Measurements from ENCODE around the gene OR6K3.
"Not testable (repeated sequence)": the region's sequence is repeated elsewhere in the genome, so short reads cannot be mapped to it uniquely, and the experiment has no call there.

Gene OR6K3, protein sequence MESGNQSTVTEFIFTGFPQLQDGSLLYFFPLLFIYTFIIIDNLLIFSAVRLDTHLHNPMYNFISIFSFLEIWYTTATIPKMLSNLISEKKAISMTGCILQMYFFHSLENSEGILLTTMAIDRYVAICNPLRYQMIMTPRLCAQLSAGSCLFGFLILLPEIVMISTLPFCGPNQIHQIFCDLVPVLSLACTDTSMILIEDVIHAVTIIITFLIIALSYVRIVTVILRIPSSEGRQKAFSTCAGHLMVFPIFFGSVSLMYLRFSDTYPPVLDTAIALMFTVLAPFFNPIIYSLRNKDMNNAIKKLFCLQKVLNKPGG

DNA sequence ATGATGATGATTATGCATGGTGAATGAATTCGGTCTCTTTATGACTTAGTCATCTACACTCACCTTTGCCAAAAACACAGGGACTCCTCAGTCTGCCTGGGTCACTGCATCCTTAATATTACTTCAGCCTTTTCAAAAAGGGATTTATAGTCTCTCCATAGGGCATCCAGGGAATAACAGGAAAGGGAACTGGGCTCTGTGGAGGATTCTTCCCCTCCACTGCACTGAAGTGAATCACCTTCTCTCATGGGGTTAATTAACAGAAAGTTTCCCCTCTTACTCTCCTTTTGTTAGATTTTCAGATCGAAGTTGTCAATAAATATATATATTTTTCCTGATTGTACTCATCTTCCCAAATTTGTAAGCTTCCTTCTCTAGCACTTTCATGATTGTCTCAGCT is at the start of gene OR6K3:
TSS of gene OR6K3 (minus strand) at position 101 of the 400 bp plus-strand sequence. CDS start 2,605 bp downstream, outside the sequence.
- DNase-seq: no peak

DNA sequence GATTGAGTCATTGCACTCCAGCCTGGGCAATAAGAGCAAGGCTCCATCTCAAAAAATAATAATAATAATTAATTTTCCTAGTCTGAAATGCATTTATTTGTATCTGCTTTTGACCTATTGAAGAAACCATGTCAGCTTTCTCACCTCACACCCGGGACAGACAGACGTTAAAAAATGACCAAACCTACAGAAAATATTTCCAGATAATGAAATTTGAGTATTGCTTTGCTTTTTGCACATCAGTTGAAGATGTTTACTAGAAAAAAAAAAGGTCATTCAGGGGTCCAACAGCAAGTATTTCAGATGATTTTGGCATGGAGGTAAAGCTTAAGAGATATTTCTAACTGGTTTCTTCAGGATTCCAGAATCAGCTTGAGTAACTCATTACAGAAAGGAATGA is 33.9 kb upstream of the OR6K3 start, which contains the start of gene OR6K6:
TSS of gene OR6K6 (plus strand) at position 301 of the 400 bp plus-strand sequence. CDS start 168 bp downstream, outside the sequence.
- DNase-seq: no peak

DNA sequence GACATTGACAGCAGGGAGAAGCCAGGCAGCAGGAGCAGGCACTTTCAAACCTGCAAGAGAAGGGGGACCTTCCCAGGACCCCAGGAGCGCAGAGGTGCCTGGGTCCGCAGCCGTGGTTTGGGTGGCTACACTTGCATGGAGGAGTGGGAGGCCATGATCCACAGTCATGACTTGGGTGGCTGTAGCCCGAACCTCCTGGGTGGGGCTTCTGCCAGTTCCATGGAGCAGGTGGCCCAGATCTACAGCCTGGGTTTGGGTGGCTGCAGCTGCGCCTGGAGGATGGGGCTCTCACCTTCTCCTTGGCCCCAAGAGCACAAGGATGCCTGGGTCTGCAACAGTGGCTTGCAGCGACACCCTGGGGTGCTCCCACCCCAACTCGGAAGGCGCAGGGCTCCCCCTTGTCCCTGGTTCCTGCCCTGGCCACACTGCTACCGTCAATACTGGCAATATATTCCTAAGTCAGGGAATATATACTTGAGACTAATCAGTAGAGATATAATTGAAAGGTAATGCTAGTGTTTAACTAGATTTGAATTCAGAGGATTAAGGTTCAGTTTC is 31.7 kb upstream of the OR6K3 start:
- no peak for DNase-seq

DNA sequence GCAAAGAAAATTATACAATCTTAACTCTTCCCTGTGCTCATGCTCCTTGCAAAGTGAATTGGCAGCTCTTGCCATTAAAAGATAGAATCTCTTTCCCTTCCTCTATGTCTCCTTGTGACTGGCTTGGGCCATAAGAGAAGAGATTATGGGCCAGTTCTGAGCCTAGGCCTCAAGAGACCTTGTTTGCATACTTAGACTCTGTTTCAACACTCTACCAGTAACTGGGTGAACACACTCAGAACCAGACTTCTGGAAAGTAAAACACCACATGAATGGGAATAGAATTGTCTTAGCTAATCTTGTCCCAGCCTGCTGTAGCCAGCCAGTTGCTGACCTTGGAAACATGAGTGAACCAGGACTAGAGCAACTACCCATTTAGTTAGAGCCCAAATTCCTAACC is 15.3 kb upstream of the OR6K3 start:
- DNase-seq: no peak

DNA sequence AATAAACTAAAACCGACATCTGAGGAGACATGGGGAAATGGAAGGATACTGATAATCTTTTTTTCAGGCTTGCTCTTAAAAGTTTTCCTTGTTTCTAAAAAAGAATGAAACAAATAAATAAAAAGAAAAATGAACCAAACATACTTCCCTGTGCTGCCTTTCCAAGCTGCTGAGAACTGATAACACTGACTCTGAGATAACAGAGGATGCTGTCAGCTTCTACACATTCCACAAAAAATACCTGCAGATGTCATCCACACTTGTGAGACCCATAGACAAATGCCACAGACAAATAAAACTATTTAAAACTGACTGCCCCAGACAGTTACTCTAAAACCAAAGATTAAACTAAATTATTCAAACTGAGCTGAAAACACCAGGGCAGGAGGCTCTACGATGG is 12.0 kb upstream of the OR6K3 start:
- no peak for DNase-seq

DNA sequence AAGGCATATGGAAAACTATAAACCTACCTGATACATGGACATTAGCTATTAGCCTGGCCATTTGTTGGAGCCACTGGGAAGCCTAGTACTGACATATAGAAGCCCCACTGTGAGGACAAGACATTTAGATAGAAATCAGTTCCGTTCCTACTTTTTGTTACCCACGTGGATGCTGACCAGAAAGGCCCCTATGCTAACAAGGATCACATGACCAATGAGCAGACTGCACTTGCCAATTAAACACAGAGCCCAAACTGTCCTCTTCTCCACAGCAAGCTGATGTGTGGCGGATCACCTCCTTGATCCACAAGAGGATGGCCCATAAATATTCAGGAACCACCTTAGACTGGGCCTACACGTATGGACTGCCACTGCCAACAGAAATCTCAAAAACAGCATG is 11.2 kb upstream of the OR6K3 start:
- no peak for DNase-seq

DNA sequence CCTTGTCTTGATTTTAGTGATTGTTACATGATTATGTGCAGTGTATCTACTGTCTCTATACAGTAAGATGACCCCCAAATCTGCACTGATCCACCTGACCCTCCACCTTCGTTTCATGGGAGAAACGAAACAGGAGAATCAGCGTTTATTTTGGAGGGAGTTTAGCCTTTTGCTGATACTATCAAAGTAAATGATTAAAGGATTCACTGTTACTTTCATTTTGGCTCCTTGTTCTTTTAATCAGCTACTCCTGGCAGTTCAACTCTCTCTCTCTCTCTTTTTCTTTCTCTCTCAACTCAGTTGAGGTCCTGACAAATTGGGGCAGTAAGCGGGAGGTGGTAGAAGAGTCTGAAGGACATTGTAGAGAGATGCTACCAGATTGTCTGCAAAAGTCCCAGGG is 9.9 kb upstream of the OR6K3 start:
- no peak for DNase-seq

DNA sequence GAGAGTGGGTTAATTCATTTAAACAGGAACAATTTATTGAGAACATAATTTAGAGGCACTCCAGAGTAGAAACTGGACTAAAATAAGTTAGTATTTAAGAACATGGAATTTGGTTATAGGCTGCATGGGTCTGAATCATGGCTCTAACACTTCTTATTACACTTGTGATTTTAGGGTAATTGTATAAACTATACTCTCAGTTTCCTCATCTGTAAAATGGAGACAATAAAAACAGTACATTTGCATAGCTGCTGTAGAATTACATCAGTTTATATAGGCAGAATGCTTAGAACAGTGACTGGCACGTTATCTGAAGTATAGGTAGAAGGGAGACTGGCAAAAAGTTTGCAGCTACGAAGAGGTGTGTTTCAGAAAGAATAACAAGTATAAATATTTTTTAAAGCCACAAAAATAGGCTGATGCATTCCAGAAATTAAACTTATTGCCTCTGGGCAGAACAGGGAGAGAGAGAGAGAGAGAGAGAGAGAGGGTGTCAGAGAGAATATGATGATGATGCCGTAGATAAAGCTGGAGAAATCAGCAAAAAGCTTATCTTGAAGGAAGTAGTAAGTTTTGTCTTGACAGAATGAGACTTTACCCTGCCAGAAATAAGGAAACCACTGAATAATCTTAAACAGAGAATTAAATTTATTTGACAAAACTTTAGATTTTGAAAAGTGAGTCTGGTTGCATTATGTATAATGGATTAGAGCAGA is 8.1 kb upstream of the OR6K3 start:
- DNase-seq: no peak

DNA sequence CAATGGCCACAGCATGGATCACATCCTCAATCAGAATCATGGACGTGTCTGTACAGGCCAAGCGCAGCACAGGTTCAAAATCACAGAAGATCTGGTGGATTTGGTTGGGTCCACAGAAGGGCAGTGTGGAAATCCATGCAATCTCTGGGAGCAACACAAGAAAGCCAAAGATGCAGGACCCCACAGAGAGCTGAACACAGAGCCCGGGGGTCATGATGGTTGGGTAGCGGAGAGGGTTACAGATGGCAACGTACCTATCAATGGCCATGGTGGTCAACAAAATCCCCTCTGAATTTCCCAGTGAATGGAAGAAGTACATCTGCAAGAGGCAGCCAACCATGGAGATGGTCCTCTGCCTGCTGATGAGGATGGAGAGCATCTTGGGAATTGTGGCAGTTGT is 3.9 kb upstream of the OR6K3 start:
- DNase-seq: no peak

DNA sequence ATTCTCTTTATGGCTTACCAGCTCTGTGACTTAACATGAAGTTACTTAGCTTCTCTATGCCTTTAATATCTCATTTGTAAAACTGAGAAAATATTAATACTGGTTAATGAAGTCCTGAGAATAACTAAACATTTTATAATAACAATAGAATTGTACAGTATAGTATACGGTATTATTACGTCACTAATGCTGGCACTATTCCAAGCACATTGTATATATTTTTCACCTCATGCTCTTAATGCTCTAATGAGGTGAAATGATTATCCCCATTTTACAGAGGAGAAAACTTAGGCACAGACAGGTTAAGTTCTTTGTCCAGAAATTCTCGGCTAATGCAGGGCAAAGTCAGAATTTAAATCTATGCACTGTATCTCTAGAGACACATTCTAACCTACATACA is 856 bp downstream of the OR6K3 start:
- DNase-seq: no peak

DNA sequence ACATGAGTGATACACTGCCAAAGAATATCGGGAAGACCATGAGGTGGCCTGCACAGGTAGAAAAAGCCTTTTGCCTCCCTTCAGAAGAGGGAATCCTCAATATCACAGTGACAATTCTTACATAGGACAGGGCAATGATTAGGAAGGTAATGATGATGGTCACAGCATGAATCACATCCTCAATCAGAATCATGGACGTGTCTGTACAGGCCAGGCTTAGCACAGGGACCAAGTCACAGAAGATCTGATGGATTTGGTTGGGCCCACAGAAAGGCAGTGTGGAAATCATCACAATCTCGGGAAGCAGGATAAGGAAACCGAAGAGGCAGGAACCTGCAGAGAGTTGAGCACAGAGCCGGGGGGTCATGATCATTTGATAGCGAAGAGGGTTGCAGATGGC is 3.2 kb downstream of the OR6K3 start:
- no peak for DNase-seq

DNA sequence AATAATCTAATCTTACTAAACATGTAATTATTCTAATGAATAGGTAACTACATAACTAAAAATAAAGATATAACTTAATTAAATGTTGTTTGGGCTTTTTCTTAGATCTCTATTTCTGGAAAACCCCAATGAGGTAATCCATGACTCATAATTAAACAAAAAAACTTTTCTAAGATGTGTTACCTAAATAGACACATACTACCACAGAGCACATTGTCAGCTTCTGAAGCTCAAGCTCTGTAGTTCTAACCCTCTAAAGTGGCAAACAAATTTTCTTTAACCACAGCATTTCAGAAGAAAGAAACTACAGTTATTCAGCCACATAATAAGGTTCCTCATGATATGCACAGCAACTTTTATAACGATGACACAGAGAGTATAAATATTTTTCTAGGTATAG is 4.2 kb downstream of the OR6K3 start:
- DNase-seq: no peak

DNA sequence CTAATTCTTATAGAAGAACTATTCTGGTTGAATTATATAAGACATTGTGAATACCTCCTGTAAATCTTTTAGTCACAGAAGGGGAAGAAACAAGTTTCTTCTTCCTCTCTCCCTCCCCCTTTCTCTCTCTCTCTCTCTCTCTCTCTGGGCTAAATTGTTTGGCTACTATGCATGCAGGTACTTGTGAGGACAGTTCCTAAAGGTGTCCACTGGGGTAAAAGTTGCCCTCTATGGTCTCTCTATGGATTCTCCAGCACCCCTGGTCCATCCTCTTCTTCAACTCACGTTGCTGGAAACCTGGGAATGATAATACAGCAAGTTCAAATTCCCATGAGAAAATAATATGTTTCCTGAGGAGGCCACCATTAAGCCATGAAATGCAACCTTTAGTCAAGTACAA is 5.8 kb downstream of the OR6K3 start:
- no peak for DNase-seq

DNA sequence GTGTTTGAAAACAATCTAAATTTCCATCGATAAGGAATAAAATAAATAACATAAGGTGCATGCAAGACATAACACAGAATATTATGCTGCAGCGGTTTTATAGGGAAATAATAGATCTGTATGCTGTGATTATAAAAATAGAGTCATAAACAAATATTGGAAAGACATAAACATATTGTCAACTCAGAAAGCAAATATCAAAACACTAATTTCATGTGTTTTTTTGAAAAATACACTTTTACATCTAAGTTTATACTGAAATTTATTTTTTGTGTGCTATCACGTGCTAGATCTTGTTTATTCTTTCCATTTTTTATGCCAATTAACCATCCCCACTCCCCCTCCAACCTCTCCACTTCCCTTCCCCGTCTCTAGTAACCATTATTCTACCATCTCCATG is 9.4 kb downstream of the OR6K3 start:
- no peak for DNase-seq

DNA sequence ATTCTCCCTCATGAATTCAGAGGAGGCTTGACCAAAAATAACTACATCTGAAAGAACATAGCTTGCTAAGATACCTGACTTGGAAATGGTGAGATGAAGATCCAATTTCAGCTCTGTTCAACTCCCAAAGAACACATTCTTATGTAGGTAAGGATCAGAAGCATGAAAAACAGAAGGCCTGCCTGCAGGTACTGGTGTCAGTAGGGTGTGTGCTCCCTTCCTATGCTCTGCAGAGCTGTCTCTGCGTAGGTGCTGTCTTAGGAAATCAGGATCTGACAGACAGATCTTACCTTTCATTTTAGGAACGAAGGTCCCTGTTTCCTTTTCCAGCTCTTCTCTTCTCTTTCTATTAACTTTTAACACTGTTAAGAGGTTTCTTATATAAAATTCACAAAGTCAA is 14.4 kb downstream of the OR6K3 start:
- no peak for DNase-seq

DNA sequence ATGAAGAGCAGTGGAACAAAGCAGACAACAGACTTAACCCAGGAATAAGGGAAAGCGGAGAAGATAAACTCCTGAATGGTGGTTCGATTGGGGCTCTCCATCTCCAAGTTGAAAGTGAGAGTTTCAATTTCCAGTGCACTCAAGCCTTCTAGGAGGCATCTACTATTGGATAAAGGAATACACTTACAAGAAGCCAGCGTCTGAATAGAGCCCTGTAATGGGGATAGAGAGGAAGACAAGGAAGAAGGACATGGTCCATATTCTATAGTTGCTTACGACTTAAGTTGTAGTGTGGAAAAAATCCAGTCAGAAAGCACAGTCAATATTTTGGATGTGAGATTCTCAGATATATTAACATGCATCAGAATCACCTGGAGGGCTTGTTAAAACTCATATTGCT is 20.0 kb downstream of the OR6K3 start, which contains the start of gene OR6K2:
TSS of gene OR6K2 (minus strand) at position 101 of the 400 bp plus-strand sequence. CDS start at position 101, 0 bp downstream.
- DNase-seq: no peak

DNA sequence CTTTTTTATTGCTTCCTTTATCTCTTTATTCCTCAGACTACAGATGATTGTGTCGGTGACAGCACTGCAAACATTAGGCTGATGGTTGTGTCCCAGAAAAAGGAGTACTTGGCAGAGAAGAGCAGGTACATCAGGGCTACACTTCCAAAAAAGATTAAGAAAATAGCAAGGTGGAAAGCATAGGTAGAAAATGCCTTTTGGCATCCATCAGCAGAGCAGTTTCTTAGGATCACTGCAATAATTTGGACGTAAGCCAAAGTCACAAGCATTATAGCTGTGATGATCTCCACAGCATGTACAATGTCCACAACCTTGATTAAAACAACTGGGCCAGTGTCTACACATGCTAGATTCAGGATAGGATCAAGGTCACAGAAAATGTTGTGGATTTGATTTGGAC is 25.9 kb downstream of the OR6K3 start:
- no peak for DNase-seq

DNA sequence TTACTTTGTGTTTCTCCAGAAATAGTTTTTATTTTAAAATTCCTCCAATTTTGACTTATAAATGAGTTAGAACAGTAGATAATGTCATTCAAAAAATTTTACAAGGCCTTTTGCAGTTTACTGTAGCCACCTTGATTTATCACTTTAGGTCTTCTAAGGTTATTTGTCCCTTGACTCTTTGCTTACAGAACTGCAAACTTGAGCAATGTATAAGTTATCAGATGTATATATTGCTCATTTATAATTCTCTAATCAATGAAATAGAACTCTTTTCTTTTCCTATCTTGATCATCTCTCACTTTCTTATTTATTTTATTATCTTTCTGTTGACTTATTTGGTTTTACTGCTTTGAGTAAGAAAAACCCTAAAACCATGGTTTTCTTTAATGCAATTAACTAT is 28.2 kb downstream of the OR6K3 start:
- no peak for DNase-seq

DNA sequence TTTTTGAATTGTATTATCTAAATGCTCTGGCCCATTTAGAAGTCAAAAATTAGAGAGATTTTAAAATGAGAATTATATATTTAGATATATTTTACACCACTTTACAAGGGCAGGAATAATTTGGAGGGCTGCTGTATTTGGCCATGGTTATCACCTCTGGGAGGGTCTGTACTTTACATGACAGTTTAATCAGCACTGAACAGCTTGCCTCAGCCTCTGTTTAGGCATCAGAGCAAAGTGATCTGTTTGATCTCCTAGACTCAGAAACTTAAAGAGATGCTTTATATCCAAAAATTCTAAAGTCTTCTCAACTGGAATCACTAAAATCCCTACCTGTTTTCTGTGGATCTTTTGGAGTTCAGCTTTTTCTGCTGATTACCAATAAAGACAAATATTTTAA is 28.6 kb downstream of the OR6K3 start:
- DNase-seq: no peak

DNA sequence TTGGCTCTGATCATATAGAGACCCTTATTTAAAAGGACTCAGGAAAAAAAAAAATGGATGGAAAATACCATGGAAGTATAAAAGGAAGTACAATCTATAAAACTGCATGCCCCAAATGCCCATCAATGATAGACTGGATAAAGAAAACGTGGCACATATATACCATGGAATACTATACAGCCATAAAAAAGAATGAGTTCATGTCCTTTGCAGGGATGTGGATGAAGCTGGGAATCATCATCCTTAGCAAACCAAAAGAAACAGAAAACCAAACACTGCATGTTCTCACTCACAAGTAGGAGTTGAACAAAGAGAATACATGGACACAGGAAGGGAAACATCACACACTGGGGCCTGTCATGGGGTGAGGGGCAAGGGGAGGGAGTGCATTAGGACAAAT is 29.4 kb downstream of the OR6K3 start:
- DNase-seq: not testable (repeated sequence)

DNA sequence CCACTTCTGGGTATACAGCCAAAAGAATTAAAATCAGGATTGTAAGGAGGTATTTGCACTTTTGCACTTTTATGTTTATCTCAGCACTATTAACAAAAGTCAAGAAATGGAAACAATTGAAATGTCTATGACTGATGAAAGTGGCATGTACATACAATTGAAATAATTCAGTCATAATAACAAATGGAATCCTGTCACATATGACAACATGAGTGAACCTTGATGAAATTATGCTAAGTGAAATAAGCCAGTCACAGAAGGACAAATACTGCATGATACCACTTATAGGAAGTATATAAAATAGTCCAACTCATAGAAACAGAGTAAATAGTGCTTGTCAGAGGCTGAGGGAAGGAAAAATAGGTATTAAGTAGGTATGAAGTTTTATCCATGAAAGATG is 30.6 kb downstream of the OR6K3 start:
- DNase-seq: no peak

DNA sequence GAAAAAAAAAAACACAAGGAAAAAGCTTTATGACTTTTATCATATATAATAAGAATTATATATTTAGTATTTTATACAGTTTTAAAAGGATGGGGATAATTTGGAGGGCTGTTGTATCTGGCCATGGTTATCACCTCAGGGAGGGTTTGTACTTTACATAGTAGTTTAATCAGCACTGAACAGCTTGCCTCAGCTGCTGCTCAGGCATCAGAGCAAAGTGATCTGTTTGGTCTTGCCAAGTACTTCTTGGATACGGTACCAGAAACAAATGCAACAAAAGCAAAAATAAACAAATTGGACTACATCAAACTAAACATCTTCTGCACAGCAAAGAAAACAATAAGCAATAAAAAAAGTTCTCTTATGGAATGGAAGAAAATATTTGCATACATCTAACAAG is 31.4 kb downstream of the OR6K3 start:
- DNase-seq: no peak

DNA sequence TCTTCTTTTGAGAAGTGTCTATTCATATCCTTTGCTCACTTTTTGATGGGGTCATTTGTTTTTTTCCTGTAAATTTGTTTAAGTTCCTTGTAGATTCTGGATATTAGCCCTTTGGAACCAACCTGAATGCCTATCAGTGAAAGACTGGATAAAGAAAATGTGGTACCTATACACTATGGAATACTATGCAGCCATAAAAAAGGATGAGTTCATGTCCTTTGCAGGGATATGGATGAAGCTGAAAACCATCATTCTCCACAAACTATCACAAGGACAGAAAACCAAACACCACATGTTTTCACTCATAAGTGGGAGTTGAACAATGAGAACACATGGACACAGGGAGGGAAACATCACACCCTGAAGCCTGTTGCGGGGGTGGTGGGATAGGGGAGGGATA is 32.2 kb downstream of the OR6K3 start:
- DNase-seq: not testable (repeated sequence)

DNA sequence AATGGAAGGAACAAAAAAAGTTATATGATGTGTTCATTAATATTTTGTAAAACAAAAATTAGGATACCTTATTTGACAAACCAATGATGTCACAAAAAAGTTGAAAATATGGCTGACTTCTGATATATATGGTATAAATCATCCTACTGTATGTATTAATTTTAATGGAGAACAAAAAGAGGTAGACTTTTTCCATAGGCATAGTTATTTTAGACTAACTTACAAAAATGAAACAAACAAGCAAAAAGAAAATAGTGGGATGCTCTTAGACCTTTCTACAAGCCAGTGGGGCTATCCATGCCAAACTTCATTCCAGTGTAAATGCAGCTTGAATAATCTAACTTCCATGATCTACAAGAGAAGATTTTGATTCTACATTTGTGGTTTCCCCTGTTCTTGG is 33.5 kb downstream of the OR6K3 start:
- no peak for DNase-seq

Data from fibroblast of upper back skin (primary cell).